Right lobe of liver (tissue), 4 donors: ENCODE measurements around the gene CPSF4.

Experiments
- POLR2A ChIP-seq: fragments of 450-650 bp; IDR thresholded peaks from one replicate; pipeline ENCODE4 v1.6.1; 2017; ENCODE audit warnings: antibody characterized with exemption, mild to moderate bottlenecking
- TF ChIP-seq, protein P1 (sequence below), 4 donors: fragments of 200-600 bp in 3 of 4; fragments of 450-650 bp in 1 of 4; IDR thresholded peaks; one replicate each; pipeline versions ENCODE4 v1.5.1 to v1.8.0; 2016 to 2022; ENCODE audit warnings: antibody characterized with exemption in 4 of 4, mild to moderate bottlenecking in 2 of 4
- donor health status: DM: no; HTN: no; CAD: no.
- donor health status: DM: no; HTN: no; CAD: no.
- donor health status: DM: no; HTN: yes; CAD: no.

DNA sequence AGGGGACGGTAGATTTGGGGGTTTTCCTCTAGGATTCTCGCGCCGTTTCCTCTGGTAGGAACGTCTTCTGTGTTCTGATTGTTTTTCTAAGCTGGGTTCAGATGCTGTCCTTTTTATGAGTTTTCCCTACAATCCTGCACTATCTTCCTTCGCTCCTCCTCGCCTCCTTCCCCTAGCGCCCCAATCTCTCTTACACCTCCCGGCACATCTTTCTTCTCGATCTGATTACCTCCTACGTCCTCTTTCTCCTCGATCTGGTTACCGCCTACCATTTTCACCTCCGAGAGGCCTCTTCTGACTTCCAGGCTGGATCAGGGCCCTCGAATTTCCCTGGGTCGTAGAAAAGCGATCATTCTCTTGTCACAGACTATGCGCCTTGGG is 29.6 kb upstream of the CPSF4 start:
- TF ChIP-seq, protein P1, sequence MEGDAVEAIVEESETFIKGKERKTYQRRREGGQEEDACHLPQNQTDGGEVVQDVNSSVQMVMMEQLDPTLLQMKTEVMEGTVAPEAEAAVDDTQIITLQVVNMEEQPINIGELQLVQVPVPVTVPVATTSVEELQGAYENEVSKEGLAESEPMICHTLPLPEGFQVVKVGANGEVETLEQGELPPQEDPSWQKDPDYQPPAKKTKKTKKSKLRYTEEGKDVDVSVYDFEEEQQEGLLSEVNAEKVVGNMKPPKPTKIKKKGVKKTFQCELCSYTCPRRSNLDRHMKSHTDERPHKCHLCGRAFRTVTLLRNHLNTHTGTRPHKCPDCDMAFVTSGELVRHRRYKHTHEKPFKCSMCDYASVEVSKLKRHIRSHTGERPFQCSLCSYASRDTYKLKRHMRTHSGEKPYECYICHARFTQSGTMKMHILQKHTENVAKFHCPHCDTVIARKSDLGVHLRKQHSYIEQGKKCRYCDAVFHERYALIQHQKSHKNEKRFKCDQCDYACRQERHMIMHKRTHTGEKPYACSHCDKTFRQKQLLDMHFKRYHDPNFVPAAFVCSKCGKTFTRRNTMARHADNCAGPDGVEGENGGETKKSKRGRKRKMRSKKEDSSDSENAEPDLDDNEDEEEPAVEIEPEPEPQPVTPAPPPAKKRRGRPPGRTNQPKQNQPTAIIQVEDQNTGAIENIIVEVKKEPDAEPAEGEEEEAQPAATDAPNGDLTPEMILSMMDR (IDR thresholded peaks at IDR 0.05): no peak
- no peak for TF ChIP-seq POLR2A
